OCI-LY1 (cell line): ENCODE data around the gene TMEM33.

Source experiments
- H2AFZ ChIP-seq: fragments of 200-600 bp; sonication (generic), shearing (Covaris generic); 2 replicates; pipeline ENCODE4 v1.6.0; 2014; ENCODE audit warnings: antibody characterized with exemption, mild to moderate bottlenecking, low read length
- H3F3A ChIP-seq: fragments of 200-600 bp; sonication (generic), shearing (Covaris generic); 2 replicates; pipeline ENCODE4 v1.6.0; 2014; ENCODE audit warnings: mild to moderate bottlenecking, antibody characterized with exemption, low read length, moderate library complexity; ENCODE audit not compliant: insufficient read depth
- H3K27ac ChIP-seq: fragments of 200-600 bp; sonication (generic); 2 replicates; pipeline ENCODE4 v1.5.1; 2014; ENCODE audit warnings: low read length, mixed run types, mild to moderate bottlenecking, low read depth; ENCODE audit not compliant: poor library complexity, severe bottlenecking
- H3K27me3 ChIP-seq: fragments of 200-600 bp; sonication (generic); 2 replicates; pipeline ENCODE4 v1.6.0; 2014; ENCODE audit warnings: antibody characterized with exemption, mild to moderate bottlenecking, low read length, moderate library complexity; ENCODE audit not compliant: insufficient read depth
- H3K36me3 ChIP-seq: fragments of 200-600 bp; sonication (generic); 2 replicates; pipeline ENCODE4 v1.6.1; 2014; ENCODE audit warnings: mild to moderate bottlenecking, antibody characterized with exemption, low read length, moderate library complexity, mixed read lengths; ENCODE audit not compliant: insufficient read depth
- H3K4me1 ChIP-seq: fragments of 200-600 bp; sonication (generic); 2 replicates; pipeline ENCODE4 v1.5.1; 2014; ENCODE audit warnings: mild to moderate bottlenecking, low read length, moderate library complexity; ENCODE audit not compliant: insufficient read depth, severe bottlenecking
- H3K4me2 ChIP-seq: fragments of 200-600 bp; sonication (generic), shearing (Covaris generic); 2 replicates; pipeline ENCODE4 v1.6.1; 2014; ENCODE audit warnings: low read length
- H3K4me3 ChIP-seq: fragments of 200-600 bp; sonication (generic); 2 replicates; pipeline ENCODE4 v1.5.1; 2014; ENCODE audit warnings: low read length, low read depth, mild to moderate bottlenecking, mixed read lengths; ENCODE audit not compliant: poor library complexity, severe bottlenecking
- H3K79me2 ChIP-seq: fragments of 200-600 bp; shearing (Covaris generic); 2 replicates; pipeline ENCODE4 v1.6.1; 2016; ENCODE audit warnings: mixed run types, low read length, mixed read lengths; ENCODE audit not compliant: insufficient read depth
- H3K9ac ChIP-seq: fragments of 200-600 bp; sonication (generic), shearing (Covaris generic); 2 replicates; pipeline ENCODE4 v1.6.1; 2014; ENCODE audit warnings: mild to moderate bottlenecking, low read length, mixed read lengths
- H3K9me2 ChIP-seq: fragments of 200-600 bp; sonication (generic), shearing (Covaris generic); 2 replicates; pipeline ENCODE4 v1.6.1; 2014; ENCODE audit warnings: low read depth, mild to moderate bottlenecking, low read length, mixed read lengths
- H3K9me3 ChIP-seq: fragments of 200-600 bp; shearing (Covaris generic); 2 replicates; pipeline ENCODE4 v1.6.1; 2014; ENCODE audit warnings: low read length, mixed read lengths
- H4K20me1 ChIP-seq: fragments of 200-600 bp; sonication (generic), shearing (Covaris generic); 2 replicates; pipeline ENCODE4 v1.6.0; 2016; ENCODE audit warnings: mild to moderate bottlenecking, low read length; ENCODE audit not compliant: insufficient read depth
- CTCF ChIP-seq: fragments of 200-600 bp; sonication (generic), shearing (Covaris generic); IDR thresholded peaks from 2 replicates; pipeline ENCODE4 v1.5.1; 2017; ENCODE audit warnings: mild to moderate bottlenecking, antibody characterized with exemption, low read length, moderate library complexity, mixed read lengths
- EZH2 ChIP-seq: fragments of 200-600 bp; sonication (generic), shearing (Covaris generic); IDR thresholded peaks from 2 replicates; pipeline ENCODE4 v1.8.0; 2017; ENCODE audit warnings: borderline replicate concordance, mixed run types, mild to moderate bottlenecking, antibody characterized with exemption, low read length, moderate library complexity, mixed read lengths

TMEM33 gene

GRCh38 chr4:41976775-41977516 is 41.7 kb downstream of the TMEM33 start:
- Histone ChIP-seq H3K9ac (no peak overlapping the region), H3K9me2 (no peaks in the 10 kb centered on the region), H3K9me3 (no peaks in the 10 kb centered on the region), H3K4me3 (no peak overlapping the region), H3K79me2 (no peaks in the 10 kb centered on the region), H3F3A (no peaks in the 10 kb centered on the region), H3K4me2 (no peak overlapping the region), H4K20me1 (no peaks in the 10 kb centered on the region), H3K36me3 (no peaks in the 10 kb centered on the region), H3K27ac (no peak overlapping the region), H2AFZ (no peak overlapping the region), H3K4me1 (no peaks in the 10 kb centered on the region), H3K27me3 (no peaks in the 10 kb centered on the region)
- no peak for TF ChIP-seq EZH2
- no peak for TF ChIP-seq CTCF

- Histone ChIP-seq H3K79me2 (no peaks in the 10 kb centered on the region), H2AFZ (no peak overlapping the region), H3K4me2 (no peak overlapping the region), H3K9me3 (no peaks in the 10 kb centered on the region), H3K4me3 (no peak overlapping the region), H4K20me1 (no peaks in the 10 kb centered on the region), H3K36me3 (no peaks in the 10 kb centered on the region), H3K27ac (no peak overlapping the region), H3K4me1 (no peaks in the 10 kb centered on the region), H3K9ac (no peak overlapping the region), H3K27me3 (no peaks in the 10 kb centered on the region), H3F3A (no peaks in the 10 kb centered on the region), H3K9me2 (no peaks in the 10 kb centered on the region)
- TF ChIP-seq EZH2 = no peak
- no peak for TF ChIP-seq CTCF
These were observed 42.5 kb downstream of the TMEM33 start for GRCh38 chr4:41977709-41978108.

- H3K9me3 ChIP-seq = no peaks in the 10 kb centered on the region
- H3K4me3 ChIP-seq = no peak within 1 kb of the TSS
- H3K4me2 ChIP-seq = no peak within 1 kb of the TSS
- H3K79me2 ChIP-seq = no peaks in the 10 kb centered on the region
- no peak within 1 kb of the TSS for H3K9ac ChIP-seq
- no peaks in the 10 kb centered on the region for H3K36me3 ChIP-seq
- no peaks in the 10 kb centered on the region for H3K4me1 ChIP-seq
- no peaks in the 10 kb centered on the region for H3F3A ChIP-seq
- no peak for TF ChIP-seq CTCF
- no peak for TF ChIP-seq EZH2
- H3K9me2 ChIP-seq = no peaks in the 10 kb centered on the region
- no peaks in the 10 kb centered on the region for H3K27me3 ChIP-seq
- no peaks in the 10 kb centered on the region for H4K20me1 ChIP-seq
- H3K27ac ChIP-seq = no peak within 1 kb of the TSS
- no peak within 1 kb of the TSS for H2AFZ ChIP-seq
These were observed 46.2 kb downstream of the TMEM33 start, which contains the start of gene DCAF4L1 for GRCh38 chr4:41981456-41981855. Gene DCAF4L1, plus strand, starts transcription at chr4:41981756. Its CDS starts 37 bp downstream, at chr4:41981793.
